Testis (tissue), 3 donors: ENCODE measurements around the gene ENTREP1. TPM values are rescaled to one million over a fixed set of nuclear protein-coding genes. Genes with fewer than 3 reads are reported as not detected.

Experiments
- DNase-seq: peaks from one replicate; pipeline ENCODE4 v3.0.0-alpha.2; 2019
- H3K27ac ChIP-seq, 2 donors: fragments of 200-600 bp; sonication (generic); one replicate each; pipeline ENCODE4 v1.5.1; 2019
- H3K27me3 ChIP-seq: fragments of 200-600 bp; sonication (generic); one replicate; pipeline ENCODE4 v1.5.1; 2019
- H3K36me3 ChIP-seq: fragments of 200-600 bp; sonication (generic); one replicate; pipeline ENCODE4 v1.5.1; 2017; ENCODE audit warnings: low read depth; ENCODE audit errors: missing control alignments
- H3K4me1 ChIP-seq: fragments of 200-600 bp; sonication (generic); one replicate; pipeline ENCODE4 v1.5.1; 2019
- H3K4me3 ChIP-seq, 2 donors: fragments of 200-600 bp; sonication (generic); one replicate each; pipeline ENCODE4 v1.5.1; 2017 to 2019
- H3K9me3 ChIP-seq: fragments of 200-600 bp; sonication (generic); one replicate; pipeline ENCODE4 v1.5.1; 2017
- POLR2A ChIP-seq: fragments of 450-650 bp; IDR thresholded peaks from one replicate; pipeline ENCODE4 v1.6.1; 2017; ENCODE audit warnings: antibody characterized with exemption, mild to moderate bottlenecking, moderate library complexity
- WGBS, 2 donors: methylation state at CpG; one replicate each; pipeline ENCODE4 v1.1.5; 2018; 5-methylcytosine and 5-hydroxymethylcytosine counted together
- intact Hi-C: fragments of 100-400 bp; cut with DNase I; formaldehyde crosslinking; loops from one replicate; pipeline ENCODE4 v1.15.1; 2023; ENCODE audit warnings: low total_unique reads
- polyA plus RNA-seq: library from polyadenylated mRNA; stranded (reverse); fragments of 350-450 nt; fragmentation: Illumina TruSeq; extraction: RNeasy Lipid Tissue Mini Kit (QIAGEN cat#74804); gene quantifications from one replicate; pipeline ENCODE4 v1.2.3, GENCODE V29; 2014; ENCODE audit warnings: low read depth, low replicate concordance; ENCODE audit not compliant: insufficient read depth
- total RNA-seq, 2 donors: library from RNA; depleted of rRNA; stranded (reverse); fragments of >200 nt; gene quantifications; one replicate each; pipeline ENCODE4 v1.2.3, GENCODE V29; 2016
- TF ChIP-seq, protein P1 (sequence below), 3 experiments: fragments of 450-650 bp in 2 of 3; fragments of 200-600 bp in 1 of 3; sonication (generic) in 1 of 3; IDR thresholded peaks; one replicate each; pipeline ENCODE4 v1.5.1; 2016 to 2019; ENCODE audit warnings: antibody characterized with exemption in 3 of 3, mild to moderate bottlenecking in 2 of 3, moderate library complexity in 1 of 3

ENTREP1 gene
- total and polyA plus RNA-seq, 3 donors from 2014 or later, result 5.2 to 7.9 (median 5.9) TPM

DNA sequence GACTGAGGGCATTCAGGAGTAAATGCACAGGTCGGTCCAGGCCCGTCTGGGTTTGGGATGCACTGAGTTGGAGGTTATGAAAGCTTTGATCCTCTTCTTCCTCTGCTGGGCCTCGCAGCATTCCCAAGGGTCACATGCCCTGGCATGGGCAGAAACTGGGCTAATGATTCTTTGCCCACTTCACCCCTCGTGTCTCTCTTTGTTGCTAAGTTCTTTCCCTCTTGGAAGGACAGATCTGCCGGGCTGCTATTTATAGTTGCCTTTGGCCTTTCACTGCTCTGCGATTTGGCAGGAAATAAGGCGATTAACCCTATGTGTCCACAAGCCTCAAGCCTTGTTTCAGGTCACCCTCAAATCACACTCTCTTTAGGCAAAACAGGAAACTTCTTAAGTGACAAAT lies 66.9 kb downstream of the ENTREP1 start:
- 36 to 45% methylated on average over 7 of the region's 7 CpGs for WGBS, 2 donors
- H3K4me3 ChIP-seq, result no peak overlapping the region
- no peak for DNase-seq
- H3K27ac ChIP-seq, result no peak overlapping the region
- H3K4me1 ChIP-seq, result peaks cover 5% of the 10 kb centered on the region
- H3K36me3 ChIP-seq, result no peaks in the 10 kb centered on the region
- TF ChIP-seq POLR2A, result no peak
- TF ChIP-seq, protein P1, sequence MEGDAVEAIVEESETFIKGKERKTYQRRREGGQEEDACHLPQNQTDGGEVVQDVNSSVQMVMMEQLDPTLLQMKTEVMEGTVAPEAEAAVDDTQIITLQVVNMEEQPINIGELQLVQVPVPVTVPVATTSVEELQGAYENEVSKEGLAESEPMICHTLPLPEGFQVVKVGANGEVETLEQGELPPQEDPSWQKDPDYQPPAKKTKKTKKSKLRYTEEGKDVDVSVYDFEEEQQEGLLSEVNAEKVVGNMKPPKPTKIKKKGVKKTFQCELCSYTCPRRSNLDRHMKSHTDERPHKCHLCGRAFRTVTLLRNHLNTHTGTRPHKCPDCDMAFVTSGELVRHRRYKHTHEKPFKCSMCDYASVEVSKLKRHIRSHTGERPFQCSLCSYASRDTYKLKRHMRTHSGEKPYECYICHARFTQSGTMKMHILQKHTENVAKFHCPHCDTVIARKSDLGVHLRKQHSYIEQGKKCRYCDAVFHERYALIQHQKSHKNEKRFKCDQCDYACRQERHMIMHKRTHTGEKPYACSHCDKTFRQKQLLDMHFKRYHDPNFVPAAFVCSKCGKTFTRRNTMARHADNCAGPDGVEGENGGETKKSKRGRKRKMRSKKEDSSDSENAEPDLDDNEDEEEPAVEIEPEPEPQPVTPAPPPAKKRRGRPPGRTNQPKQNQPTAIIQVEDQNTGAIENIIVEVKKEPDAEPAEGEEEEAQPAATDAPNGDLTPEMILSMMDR (IDR thresholded peaks at IDR 0.05), result no peak
- H3K9me3 ChIP-seq, result no peaks in the 10 kb centered on the region
- no peaks in the 10 kb centered on the region for H3K27me3 ChIP-seq
- intact Hi-C loops, result no loop called here

GRCh38 chr9:69392826-69393225 lies 67.8 kb downstream of the ENTREP1 start:
- no peak overlapping the region for H3K27ac ChIP-seq

GRCh38 chr9:69393425-69393824 lies 68.4 kb downstream of the ENTREP1 start:
- Histone ChIP-seq H3K27ac (no peak overlapping the region), H3K27me3 (no peaks in the 10 kb centered on the region), H3K9me3 (no peaks in the 10 kb centered on the region), H3K36me3 (no peaks in the 10 kb centered on the region), H3K4me3 (no peak overlapping the region), H3K4me1 (peaks cover 5% of the 10 kb centered on the region)
- no peak for DNase-seq
- intact Hi-C loops, result no loop called here
- no peak for TF ChIP-seq POLR2A
- TF ChIP-seq, protein P1 (IDR thresholded peaks at IDR 0.05), result no peak
- 92 to 94% methylated on average over 6 of the region's 6 CpGs for WGBS, 2 donors

More at GRCh38 chr9:69392826-69393225, 67.8 kb downstream of the ENTREP1 start:
- no peaks in the 10 kb centered on the region for H3K36me3 ChIP-seq
- no peak overlapping the region for H3K4me3 ChIP-seq
- intact Hi-C loops, result no loop called here
- H3K4me1 ChIP-seq, result peaks cover 5% of the 10 kb centered on the region
- TF ChIP-seq, protein P1 (IDR thresholded peaks at IDR 0.05), result no peak
- no peak for TF ChIP-seq POLR2A
- DNase-seq, result no peak
- WGBS, 2 donors, result 91 to 94% methylated on average over 4 to 5 of the region's 5 CpGs
- no peaks in the 10 kb centered on the region for H3K27me3 ChIP-seq
- H3K9me3 ChIP-seq, result no peaks in the 10 kb centered on the region

GRCh38 chr9:69395718-69396117 lies 70.7 kb downstream of the ENTREP1 start:
- no peak overlapping the region for H3K27ac ChIP-seq
- no peak for DNase-seq
- WGBS, 2 donors, result 72 to 92% methylated on average over 5 of the region's 5 CpGs
- no peak overlapping the region for H3K4me3 ChIP-seq
- H3K36me3 ChIP-seq, result no peaks in the 10 kb centered on the region
- TF ChIP-seq, protein P1 (IDR thresholded peaks at IDR 0.05), result no peak
- TF ChIP-seq POLR2A, result no peak
- H3K9me3 ChIP-seq, result no peaks in the 10 kb centered on the region
- intact Hi-C loops, result no loop called here
- H3K4me1 ChIP-seq, result peaks cover 5% of the 10 kb centered on the region
- H3K27me3 ChIP-seq, result no peaks in the 10 kb centered on the region

GRCh38 chr9:69396759-69397158 lies 71.7 kb downstream of the ENTREP1 start:
- DNase-seq, result no peak
- no peaks in the 10 kb centered on the region for H3K27me3 ChIP-seq
- no peak for TF ChIP-seq POLR2A
- TF ChIP-seq, protein P1 (IDR thresholded peaks at IDR 0.05), result no peak
- no peak overlapping the region for H3K27ac ChIP-seq
- H3K36me3 ChIP-seq, result no peaks in the 10 kb centered on the region
- WGBS, 2 donors, result 55 to 82% methylated on average over 1 to 2 of the region's 2 CpGs
- no peak overlapping the region for H3K4me3 ChIP-seq
- H3K9me3 ChIP-seq, result no peaks in the 10 kb centered on the region
- peaks cover 5% of the 10 kb centered on the region for H3K4me1 ChIP-seq
- intact Hi-C loops, result no loop called here
